SK-N-SH (cell line): Measurements from ENCODE around the gene OPN1SW. TPM values are rescaled to one million over a fixed set of nuclear protein-coding genes. Genes with fewer than 3 reads are reported as not detected.

ENCODE experiments used
- CTCF ChIA-PET: fragments of 300-600, 350-600 bp; formaldehyde crosslinking; extraction: SDS; loops from one replicate; lab custom pipeline; 2021; lab: Yijun Ruan, JAX
- POLR2A ChIA-PET: fragments of 350-600 bp; sonication (Branson Sonifier 250); formaldehyde crosslinking; extraction: SDS; loops from one replicate; lab custom pipeline; 2020; ENCODE audit warnings: antibody characterized with exemption, inconsistent platforms; lab: Yijun Ruan, JAX
- DNase-seq: peaks from one replicate; pipeline ENCODE4 v3.0.0; 2012
- H2AFZ ChIP-seq: fragments of 200-600 bp; sonication (generic); 2 replicates; pipeline ENCODE4 v1.8.1; 2016; ENCODE audit warnings: antibody characterized with exemption, mild to moderate bottlenecking, low read depth
- H3F3A ChIP-seq: fragments of 200-600 bp; sonication (generic); replicated peaks from 2 replicates; pipeline ENCODE3; 2016; ENCODE audit warnings: antibody characterized with exemption, mild to moderate bottlenecking; ENCODE audit not compliant: insufficient read depth
- H3K27ac ChIP-seq, 2 experiments: fragments of 200-500 bp in 1 of 2; fragments of 200-600 bp in 1 of 2; sonication (Bioruptor generic) in 1 of 2; sonication (generic), shearing (Covaris generic) in 1 of 2; 2 replicates each; pipeline versions ENCODE4 v1.5.1 to v1.6.1; 2014 to 2016; ENCODE audit warnings: low read depth in 2 of 2, inconsistent platforms in 1 of 2, low read length in 1 of 2, mild to moderate bottlenecking in 1 of 2, mixed read lengths in 1 of 2
- H3K27me3 ChIP-seq: fragments of 200-600 bp; sonication (generic), shearing (Covaris generic); 2 replicates; pipeline ENCODE4 v1.6.1; 2016; ENCODE audit warnings: mixed run types; ENCODE audit not compliant: insufficient read depth
- H3K36me3 ChIP-seq, 2 experiments: fragments of 200-500 bp in 1 of 2; fragments of 200-600 bp in 1 of 2; sonication (Bioruptor generic) in 1 of 2; sonication (generic) in 1 of 2; replicated peaks in 1 of 2; 2 replicates each; pipeline versions ENCODE3 to v1.5.1; 2014 to 2016; ENCODE audit warnings: low read length in 1 of 2, mild to moderate bottlenecking in 1 of 2; ENCODE audit not compliant: insufficient read depth in 2 of 2, control insufficient read depth in 1 of 2
- H3K4me1 ChIP-seq, 2 experiments: fragments of 200-500 bp in 1 of 2; fragments of 200-600 bp in 1 of 2; sonication (Bioruptor generic) in 1 of 2; sonication (generic), shearing (Covaris generic) in 1 of 2; 2 replicates each; pipeline versions ENCODE4 v1.5.1 to v1.6.1; 2014 to 2016; ENCODE audit warnings: low read depth in 1 of 2, low read length in 1 of 2, mixed run types in 1 of 2; ENCODE audit not compliant: insufficient read depth in 2 of 2, control insufficient read depth in 1 of 2
- H3K4me2 ChIP-seq: fragments of 200-600 bp; sonication (generic), shearing (Covaris generic); 2 replicates; pipeline ENCODE4 v1.6.1; 2017; ENCODE audit warnings: mixed run types
- H3K4me3 ChIP-seq, 2 experiments: fragments of 200-500 bp in 1 of 2; fragments of 200-600 bp in 1 of 2; sonication (Bioruptor generic) in 1 of 2; sonication (generic), shearing (Covaris generic) in 1 of 2; 2 replicates each; pipeline versions ENCODE4 v1.5.1 to v1.8.1; 2014 to 2016; ENCODE audit warnings: low read depth in 2 of 2, inconsistent platforms in 1 of 2, low read length in 1 of 2, mild to moderate bottlenecking in 1 of 2, mixed read lengths in 1 of 2, moderate library complexity in 1 of 2
- H3K79me2 ChIP-seq: fragments of 200-600 bp; sonication (generic); 2 replicates; pipeline ENCODE4 v1.8.1; 2017; ENCODE audit warnings: mild to moderate bottlenecking; ENCODE audit not compliant: insufficient read depth
- H3K9ac ChIP-seq: fragments of 200-600 bp; sonication (generic); 2 replicates; pipeline ENCODE4 v1.6.1; 2017; ENCODE audit warnings: mixed run types
- H3K9me2 ChIP-seq: fragments of 200-600 bp; sonication (generic); 2 replicates; pipeline ENCODE4 v1.6.1; 2017; ENCODE audit warnings: mixed run types
- H3K9me3 ChIP-seq: fragments of 200-600 bp; sonication (generic); 2 replicates; pipeline ENCODE4 v1.6.1; 2017; ENCODE audit warnings: mixed run types, mild to moderate bottlenecking, moderate library complexity
- H4K20me1 ChIP-seq: fragments of 200-600 bp; sonication (generic); 2 replicates; pipeline ENCODE4 v1.6.1; 2017; ENCODE audit warnings: mild to moderate bottlenecking, mixed run types; ENCODE audit not compliant: insufficient read depth
- ELF1 ChIP-seq: IDR thresholded peaks from 2 replicates; pipeline ENCODE4 v1.4.0; 2012
- FOXJ3 ChIP-seq: sonication (generic); formaldehyde crosslinking; IDR thresholded peaks from 2 replicates; pipeline ENCODE4 v1.5.1; 2020; ENCODE audit warnings: mild to moderate bottlenecking, missing genetic modification reagents
- POLR2AphosphoS5 ChIP-seq: IDR thresholded peaks from 2 replicates; pipeline ENCODE4 v1.6.1; 2012; ENCODE audit warnings: low read depth, low read length
- RCOR1 ChIP-seq: fragments of 150-350 bp; IDR thresholded peaks from 2 replicates; pipeline ENCODE4 v1.6.1; 2017; ENCODE audit warnings: antibody characterized with exemption, low read length
- RFX5 ChIP-seq: IDR thresholded peaks from 2 replicates; pipeline ENCODE4 v1.6.1; 2012; ENCODE audit warnings: mild to moderate bottlenecking, improper control_type of control experiment, low read length
- TAF1 ChIP-seq: IDR thresholded peaks from 2 replicates; pipeline ENCODE4 v1.6.1; 2012; ENCODE audit warnings: low read depth, mild to moderate bottlenecking, low read length, moderate library complexity, borderline replicate concordance
- TCF12 ChIP-seq: IDR thresholded peaks from 2 replicates; pipeline ENCODE4 v1.4.0; 2012
- WGBS: methylation state at CpG from one replicate; pipeline ENCODE4 v1.1.6; 2017; ENCODE audit warnings: low lambda C conversion rate; 5-methylcytosine and 5-hydroxymethylcytosine counted together
- polyA plus RNA-seq, 3 experiments: library from polyadenylated mRNA; depleted of rRNA; stranded (reverse); fragments of >200 nt; gene quantifications; 2 replicates each; pipeline ENCODE4 v1.2.3, GENCODE V29; 2012
- TF ChIP-seq, protein P1 (sequence below): IDR thresholded peaks from 2 replicates; pipeline ENCODE4 v1.6.1; 2012; ENCODE audit warnings: mild to moderate bottlenecking, low read depth, low read length, moderate library complexity
- TF ChIP-seq, protein P2 (sequence below): fragments of 150-350 bp; IDR thresholded peaks from 2 replicates; pipeline ENCODE4 v1.6.1; 2016; ENCODE audit warnings: mild to moderate bottlenecking, low read depth, low read length
- TF ChIP-seq, protein P3 (sequence below): fragments of 200-600 bp; sonication (generic); IDR thresholded peaks from 2 replicates; pipeline ENCODE4 v1.6.1; 2017; ENCODE audit warnings: antibody characterized with exemption, mild to moderate bottlenecking, moderate library complexity
- TF ChIP-seq, protein P4 (sequence below): fragments of 150-350 bp; IDR thresholded peaks from 2 replicates; pipeline ENCODE4 v1.6.1; 2017; ENCODE audit warnings: antibody characterized with exemption, low read length, low read depth, borderline replicate concordance

OPN1SW gene
- polyA plus RNA-seq, 1 of the 3 experiments (the other 2 are of a cell fraction): 0.05 TPM

DNA sequence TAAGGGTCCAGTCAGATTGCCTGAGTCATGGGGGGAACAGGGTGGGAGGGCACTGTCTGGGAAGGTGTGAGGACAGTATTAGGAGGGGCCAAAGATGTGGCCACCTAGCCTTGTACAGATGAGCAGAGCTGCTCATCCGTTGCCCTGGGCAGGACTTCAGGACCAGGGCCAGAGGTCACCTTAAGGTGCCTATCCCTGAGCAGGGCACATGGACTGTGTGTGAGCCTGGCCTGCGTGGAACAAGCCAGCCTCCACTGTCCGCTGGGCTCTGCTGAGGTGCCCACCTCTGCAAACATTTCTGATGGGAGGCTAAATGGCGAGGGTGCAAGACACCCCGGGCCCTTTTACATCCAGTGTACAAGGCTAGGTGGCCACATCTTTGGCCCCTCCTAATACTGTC, 3.4 kb upstream of the OPN1SW start:
- TF ChIP-seq TAF1: no peak
- TF ChIP-seq, protein P1, sequence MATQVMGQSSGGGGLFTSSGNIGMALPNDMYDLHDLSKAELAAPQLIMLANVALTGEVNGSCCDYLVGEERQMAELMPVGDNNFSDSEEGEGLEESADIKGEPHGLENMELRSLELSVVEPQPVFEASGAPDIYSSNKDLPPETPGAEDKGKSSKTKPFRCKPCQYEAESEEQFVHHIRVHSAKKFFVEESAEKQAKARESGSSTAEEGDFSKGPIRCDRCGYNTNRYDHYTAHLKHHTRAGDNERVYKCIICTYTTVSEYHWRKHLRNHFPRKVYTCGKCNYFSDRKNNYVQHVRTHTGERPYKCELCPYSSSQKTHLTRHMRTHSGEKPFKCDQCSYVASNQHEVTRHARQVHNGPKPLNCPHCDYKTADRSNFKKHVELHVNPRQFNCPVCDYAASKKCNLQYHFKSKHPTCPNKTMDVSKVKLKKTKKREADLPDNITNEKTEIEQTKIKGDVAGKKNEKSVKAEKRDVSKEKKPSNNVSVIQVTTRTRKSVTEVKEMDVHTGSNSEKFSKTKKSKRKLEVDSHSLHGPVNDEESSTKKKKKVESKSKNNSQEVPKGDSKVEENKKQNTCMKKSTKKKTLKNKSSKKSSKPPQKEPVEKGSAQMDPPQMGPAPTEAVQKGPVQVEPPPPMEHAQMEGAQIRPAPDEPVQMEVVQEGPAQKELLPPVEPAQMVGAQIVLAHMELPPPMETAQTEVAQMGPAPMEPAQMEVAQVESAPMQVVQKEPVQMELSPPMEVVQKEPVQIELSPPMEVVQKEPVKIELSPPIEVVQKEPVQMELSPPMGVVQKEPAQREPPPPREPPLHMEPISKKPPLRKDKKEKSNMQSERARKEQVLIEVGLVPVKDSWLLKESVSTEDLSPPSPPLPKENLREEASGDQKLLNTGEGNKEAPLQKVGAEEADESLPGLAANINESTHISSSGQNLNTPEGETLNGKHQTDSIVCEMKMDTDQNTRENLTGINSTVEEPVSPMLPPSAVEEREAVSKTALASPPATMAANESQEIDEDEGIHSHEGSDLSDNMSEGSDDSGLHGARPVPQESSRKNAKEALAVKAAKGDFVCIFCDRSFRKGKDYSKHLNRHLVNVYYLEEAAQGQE: peak; percentile 57; the same call in 1 of the 2 replicates

DNA sequence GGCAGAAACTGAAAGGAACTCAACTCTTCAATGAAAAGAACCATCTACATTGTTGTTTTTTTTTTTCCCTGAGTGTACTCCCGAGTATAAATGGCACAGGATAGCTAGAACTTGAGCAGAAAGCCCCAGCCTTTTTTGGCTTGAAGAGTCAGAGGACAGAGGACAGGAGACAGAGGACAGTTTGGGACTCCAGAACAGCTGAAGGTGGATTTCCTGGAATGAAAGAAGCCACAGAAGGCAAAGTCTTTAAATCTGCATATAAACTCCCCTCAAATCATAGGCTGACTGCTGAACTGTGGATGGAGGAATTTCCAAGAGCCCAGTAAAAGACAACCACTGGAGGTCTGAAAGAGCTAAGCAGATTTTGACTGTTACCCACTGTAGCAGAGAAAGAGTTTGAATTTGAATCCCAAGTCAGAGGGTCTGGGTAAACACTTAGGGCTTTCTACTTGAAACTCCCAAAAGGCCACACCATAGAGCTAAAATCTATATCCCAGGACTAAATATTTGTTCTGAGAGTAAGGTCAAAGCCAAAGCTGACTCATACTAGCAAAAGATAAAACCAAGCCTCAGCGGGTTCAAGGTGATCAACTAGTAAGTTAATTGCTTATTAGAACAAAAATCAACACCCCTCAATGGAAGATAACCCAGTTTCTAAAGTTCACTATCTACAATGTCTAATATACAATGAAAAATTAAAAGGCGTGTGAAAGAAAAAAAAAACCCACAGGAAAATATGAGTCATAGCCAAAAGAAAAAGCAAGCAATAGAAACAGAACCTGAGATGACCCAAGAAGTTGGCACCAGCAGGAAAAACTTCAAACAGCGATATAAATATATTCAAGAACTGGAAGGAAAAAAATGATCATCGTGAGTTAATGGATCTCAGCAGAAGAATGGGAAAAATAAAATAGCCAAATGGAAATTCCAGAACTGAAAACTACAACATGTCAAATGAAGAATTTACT, 1.8 kb upstream of the OPN1SW start:
- H3K9me2 ChIP-seq: no peaks in the 10 kb centered on the region
- peaks cover 11 to 23% of the 10 kb centered on the region in 2 experiments for H3K36me3 ChIP-seq
- no peaks in the 10 kb centered on the region for H3K4me1 ChIP-seq
- H3F3A ChIP-seq: peaks cover 33% of the 10 kb centered on the region
- no peak overlapping the region for H2AFZ ChIP-seq
- TF ChIP-seq ELF1 (no peak), RCOR1 (no peak), POLR2AphosphoS5 (no peak), RFX5 (no peak), FOXJ3 (CRISPR knock-in tag) (no peak), TCF12 (no peak), TAF1 (no peak)
- TF ChIP-seq, protein P2, sequence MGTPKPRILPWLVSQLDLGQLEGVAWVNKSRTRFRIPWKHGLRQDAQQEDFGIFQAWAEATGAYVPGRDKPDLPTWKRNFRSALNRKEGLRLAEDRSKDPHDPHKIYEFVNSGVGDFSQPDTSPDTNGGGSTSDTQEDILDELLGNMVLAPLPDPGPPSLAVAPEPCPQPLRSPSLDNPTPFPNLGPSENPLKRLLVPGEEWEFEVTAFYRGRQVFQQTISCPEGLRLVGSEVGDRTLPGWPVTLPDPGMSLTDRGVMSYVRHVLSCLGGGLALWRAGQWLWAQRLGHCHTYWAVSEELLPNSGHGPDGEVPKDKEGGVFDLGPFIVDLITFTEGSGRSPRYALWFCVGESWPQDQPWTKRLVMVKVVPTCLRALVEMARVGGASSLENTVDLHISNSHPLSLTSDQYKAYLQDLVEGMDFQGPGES: no peak
- TF ChIP-seq, protein P3, sequence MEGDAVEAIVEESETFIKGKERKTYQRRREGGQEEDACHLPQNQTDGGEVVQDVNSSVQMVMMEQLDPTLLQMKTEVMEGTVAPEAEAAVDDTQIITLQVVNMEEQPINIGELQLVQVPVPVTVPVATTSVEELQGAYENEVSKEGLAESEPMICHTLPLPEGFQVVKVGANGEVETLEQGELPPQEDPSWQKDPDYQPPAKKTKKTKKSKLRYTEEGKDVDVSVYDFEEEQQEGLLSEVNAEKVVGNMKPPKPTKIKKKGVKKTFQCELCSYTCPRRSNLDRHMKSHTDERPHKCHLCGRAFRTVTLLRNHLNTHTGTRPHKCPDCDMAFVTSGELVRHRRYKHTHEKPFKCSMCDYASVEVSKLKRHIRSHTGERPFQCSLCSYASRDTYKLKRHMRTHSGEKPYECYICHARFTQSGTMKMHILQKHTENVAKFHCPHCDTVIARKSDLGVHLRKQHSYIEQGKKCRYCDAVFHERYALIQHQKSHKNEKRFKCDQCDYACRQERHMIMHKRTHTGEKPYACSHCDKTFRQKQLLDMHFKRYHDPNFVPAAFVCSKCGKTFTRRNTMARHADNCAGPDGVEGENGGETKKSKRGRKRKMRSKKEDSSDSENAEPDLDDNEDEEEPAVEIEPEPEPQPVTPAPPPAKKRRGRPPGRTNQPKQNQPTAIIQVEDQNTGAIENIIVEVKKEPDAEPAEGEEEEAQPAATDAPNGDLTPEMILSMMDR: no peak
- TF ChIP-seq, protein P4, sequence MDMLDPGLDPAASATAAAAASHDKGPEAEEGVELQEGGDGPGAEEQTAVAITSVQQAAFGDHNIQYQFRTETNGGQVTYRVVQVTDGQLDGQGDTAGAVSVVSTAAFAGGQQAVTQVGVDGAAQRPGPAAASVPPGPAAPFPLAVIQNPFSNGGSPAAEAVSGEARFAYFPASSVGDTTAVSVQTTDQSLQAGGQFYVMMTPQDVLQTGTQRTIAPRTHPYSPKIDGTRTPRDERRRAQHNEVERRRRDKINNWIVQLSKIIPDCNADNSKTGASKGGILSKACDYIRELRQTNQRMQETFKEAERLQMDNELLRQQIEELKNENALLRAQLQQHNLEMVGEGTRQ: no peak
- H4K20me1 ChIP-seq: no peaks in the 10 kb centered on the region
- no peaks in the 10 kb centered on the region for H3K27me3 ChIP-seq
- 84% methylated on average over 5 of the region's 5 CpGs for WGBS
- POLR2A ChIA-PET: no interaction called here
- no peak for DNase-seq
- no peaks in the 10 kb centered on the region for H3K79me2 ChIP-seq
- CTCF ChIA-PET: interaction anchor here (0.6 kb wide), 1 partner anchor 763 kb away, joined by 3 read pairs; no protein-coding TSS in a partner anchor
- H3K4me2 ChIP-seq: no peak overlapping the region
- H3K27ac ChIP-seq: no peak overlapping the region
- no peak overlapping the region for H3K4me3 ChIP-seq
- no peak overlapping the region for H3K9ac ChIP-seq
- peaks cover 13% of the 10 kb centered on the region for H3K9me3 ChIP-seq

More for the DNA sequence above, 3.4 kb upstream of the OPN1SW start:
- CTCF ChIA-PET: interaction anchor here (1.5 kb wide), 1 partner anchor 85 kb away, joined by 3 read pairs; no protein-coding TSS in a partner anchor
- DNase-seq: no peak
- H3K27ac ChIP-seq: no peak overlapping the region
- no peaks in the 10 kb centered on the region for H4K20me1 ChIP-seq
- no peaks in the 10 kb centered on the region for H3K27me3 ChIP-seq
- no peak overlapping the region for H3K4me2 ChIP-seq
- no peak overlapping the region for H3K4me3 ChIP-seq
- H3K36me3 ChIP-seq: peaks cover 0 to 10% of the 10 kb centered on the region in 2 experiments
- no peak overlapping the region for H3K9ac ChIP-seq
- H3F3A ChIP-seq: peaks cover 21% of the 10 kb centered on the region
- peaks cover 0 to 8% of the 10 kb centered on the region in 2 experiments; a peak in 1 of 4 replicates for H3K4me1 ChIP-seq
- POLR2A ChIA-PET: no interaction called here
- H3K9me3 ChIP-seq: peaks cover 13% of the 10 kb centered on the region
- WGBS: 92% methylated on average over 2 of the region's 5 CpGs
- no peaks in the 10 kb centered on the region for H3K79me2 ChIP-seq
- no peaks in the 10 kb centered on the region for H3K9me2 ChIP-seq
- H2AFZ ChIP-seq: no peak overlapping the region
